T-helper 1 cell treated with Interleukin-12 subunit alpha and Interleukin-12 subunit beta and Interleukin-4 antibody, amounts not matched to agents 30 μg/mL and 1 μg/mL, for 36 hours (primary cell): ENCODE data around the gene GSTK1.

ENCODE experiments used
- H3K27ac Mint-ChIP-seq: one replicate; pipeline ENCODE4 v1.8.0; 2021; ENCODE audit warnings: mild to moderate bottlenecking, mixed read lengths
- H3K27me3 Mint-ChIP-seq: one replicate; pipeline ENCODE4 v1.8.0; 2021; ENCODE audit warnings: low read depth, mixed read lengths
- H3K36me3 Mint-ChIP-seq: one replicate; pipeline ENCODE4 v1.8.0; 2021; ENCODE audit warnings: low read depth, mixed read lengths
- H3K4me1 Mint-ChIP-seq: one replicate; pipeline ENCODE4 v1.8.0; 2021; ENCODE audit warnings: low read depth, mixed read lengths
- H3K4me3 Mint-ChIP-seq: one replicate; pipeline ENCODE4 v1.8.0; 2021; ENCODE audit warnings: mild to moderate bottlenecking, moderate library complexity, mixed read lengths
- H3K9me3 Mint-ChIP-seq: one replicate; pipeline ENCODE4 v1.8.0; 2021; ENCODE audit warnings: mixed read lengths

The GSTK1 gene

DNA sequence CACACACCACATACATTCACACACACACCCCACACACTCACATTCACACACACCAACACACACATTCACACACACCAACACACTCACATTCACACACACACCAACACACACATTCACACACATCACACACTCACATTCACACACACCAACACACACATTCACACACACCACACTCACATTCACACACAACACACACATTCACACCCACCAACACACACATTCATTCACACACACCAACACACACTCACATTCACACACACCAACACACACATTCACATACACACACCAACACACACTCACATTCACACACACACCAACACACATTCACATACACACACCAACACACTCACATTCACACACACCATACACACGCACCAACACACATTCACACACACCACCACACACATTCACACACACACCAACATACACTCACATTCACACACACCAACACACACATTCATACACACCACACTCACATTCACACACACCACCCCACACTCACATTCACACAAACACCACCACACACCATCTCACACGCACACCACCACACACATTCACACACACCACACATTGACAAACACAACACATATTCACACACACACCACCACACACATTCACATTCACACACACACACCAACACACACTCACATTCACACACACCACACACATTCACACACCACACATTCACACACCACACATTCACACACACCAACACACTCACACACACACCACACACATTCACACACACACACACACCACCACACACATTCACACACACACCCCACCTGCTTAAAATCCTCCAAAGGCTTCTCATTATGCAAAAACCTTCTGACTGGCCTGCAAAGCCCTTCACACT is 32.4 kb upstream of the GSTK1 start:
- Mint-ChIP-seq H3K36me3 (peaks cover 4% of the 10 kb centered on the region), H3K27me3 (peaks cover 38% of the 10 kb centered on the region), H3K27ac (no peak overlapping the region), H3K9me3 (peaks cover 7% of the 10 kb centered on the region), H3K4me3 (no peak overlapping the region), H3K4me1 (no peaks in the 10 kb centered on the region)

DNA sequence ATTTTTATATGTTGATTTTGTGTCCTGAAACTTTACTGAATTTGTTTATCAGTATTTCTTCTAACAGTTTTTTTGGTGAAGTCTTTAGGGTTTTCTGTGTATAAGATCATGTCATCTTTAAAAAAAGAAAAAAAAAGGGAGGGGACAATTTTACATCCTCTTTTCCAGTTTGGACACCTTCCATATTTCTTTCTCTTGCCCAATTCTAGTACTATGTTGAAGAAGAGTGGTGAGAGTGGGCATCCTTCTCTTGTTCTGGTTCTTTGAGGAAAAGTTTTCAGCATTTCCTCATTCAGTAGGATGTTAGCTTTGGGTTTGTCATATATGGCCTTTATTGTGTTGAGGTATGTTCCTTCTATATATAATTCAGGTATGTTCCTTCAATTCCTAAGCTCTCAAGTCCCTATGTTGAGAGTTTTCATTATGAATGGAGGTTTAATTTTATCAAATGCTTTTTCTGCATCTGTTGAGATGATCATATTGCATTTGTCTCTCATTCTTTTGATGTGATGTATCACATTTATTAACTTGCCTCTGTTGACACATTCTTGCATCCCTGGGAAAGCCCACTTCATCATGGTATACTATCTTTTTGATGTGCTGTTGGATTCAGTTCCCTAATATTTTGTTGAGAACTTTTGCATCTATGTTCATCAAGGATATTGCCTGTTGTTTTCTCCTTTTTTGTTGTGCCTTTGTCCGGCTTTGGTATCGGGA is 29.3 kb upstream of the GSTK1 start:
- H3K4me1 Mint-ChIP-seq = peaks cover 1% of the 10 kb centered on the region
- no peak overlapping the region for H3K4me3 Mint-ChIP-seq
- H3K36me3 Mint-ChIP-seq = peaks cover 13% of the 10 kb centered on the region
- peaks cover 27% of the 10 kb centered on the region for H3K9me3 Mint-ChIP-seq
- H3K27me3 Mint-ChIP-seq = peaks cover 46% of the 10 kb centered on the region
- no peak overlapping the region for H3K27ac Mint-ChIP-seq

DNA sequence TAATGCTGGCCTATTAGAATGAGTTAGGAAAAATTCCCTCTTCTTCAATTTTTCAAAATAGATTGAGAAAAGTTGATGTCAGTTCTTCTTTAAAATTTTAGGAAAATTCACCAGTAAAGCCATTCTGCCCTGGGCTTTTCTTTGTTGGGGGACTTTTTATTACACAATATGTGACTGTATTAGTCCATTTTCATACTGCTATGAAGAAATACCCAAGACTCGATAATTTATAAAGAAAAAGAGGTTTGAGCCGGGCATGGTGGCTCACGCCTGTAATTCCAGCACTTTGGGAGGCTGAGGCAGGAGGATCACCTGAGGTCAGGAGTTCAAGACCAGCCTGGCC is 28.7 kb upstream of the GSTK1 start:
- peaks cover 2% of the 10 kb centered on the region for H3K4me1 Mint-ChIP-seq
- H3K27ac Mint-ChIP-seq = no peak overlapping the region
- H3K36me3 Mint-ChIP-seq = peaks cover 13% of the 10 kb centered on the region
- peaks cover 46% of the 10 kb centered on the region for H3K27me3 Mint-ChIP-seq
- peaks cover 28% of the 10 kb centered on the region for H3K9me3 Mint-ChIP-seq
- H3K4me3 Mint-ChIP-seq = no peak overlapping the region

DNA sequence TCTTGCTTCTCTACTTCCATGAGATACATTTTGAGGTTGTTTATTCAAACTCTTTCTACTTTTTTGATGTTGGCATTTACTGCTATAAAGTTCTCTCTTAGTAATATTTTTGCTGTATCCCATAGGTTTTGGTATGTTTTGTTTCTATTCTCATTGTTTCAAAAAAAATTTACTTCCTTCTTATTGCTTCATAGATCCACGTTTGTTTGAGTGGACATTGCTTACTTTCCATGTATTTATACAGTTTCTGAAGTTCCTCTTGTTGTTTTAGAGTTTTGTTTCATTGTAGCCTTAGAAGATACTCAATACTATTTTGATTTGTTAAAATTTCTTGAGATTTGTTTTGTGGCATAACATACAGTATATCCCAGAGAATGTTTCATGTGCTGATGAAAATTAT is 27.7 kb upstream of the GSTK1 start:
- H3K27me3 Mint-ChIP-seq = peaks cover 46% of the 10 kb centered on the region
- peaks cover 28% of the 10 kb centered on the region for H3K9me3 Mint-ChIP-seq
- peaks cover 13% of the 10 kb centered on the region for H3K36me3 Mint-ChIP-seq
- no peak overlapping the region for H3K4me3 Mint-ChIP-seq
- no peak overlapping the region for H3K27ac Mint-ChIP-seq
- peaks cover 7% of the 10 kb centered on the region for H3K4me1 Mint-ChIP-seq

DNA sequence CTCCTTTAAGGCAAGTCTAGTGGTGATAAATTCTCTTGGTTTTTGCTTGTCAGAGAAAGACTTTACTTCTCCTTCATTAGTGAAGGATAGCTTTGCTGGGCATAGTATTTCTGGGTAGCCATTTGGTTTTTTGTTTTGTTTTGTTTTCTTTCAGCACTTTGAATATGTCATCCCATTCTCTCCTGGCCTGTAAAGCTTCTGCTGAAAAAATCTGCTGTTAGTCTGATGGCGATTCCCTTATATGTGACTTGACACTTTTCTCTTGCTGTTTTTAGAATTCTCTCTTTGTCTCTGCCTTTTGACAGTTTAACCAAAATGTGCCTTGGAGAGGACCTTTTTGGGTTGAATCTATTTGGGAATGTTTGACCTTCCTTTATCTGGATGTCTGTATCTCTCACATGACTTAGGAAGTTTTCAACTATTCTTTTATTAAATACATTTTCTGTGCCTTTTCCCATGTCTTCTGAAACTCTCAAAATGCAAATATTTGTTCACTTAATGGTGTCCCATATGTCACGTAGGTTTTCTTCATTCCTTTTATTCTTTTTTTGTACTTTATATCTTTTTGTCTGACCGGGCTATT is 26.7 kb upstream of the GSTK1 start:
- Mint-ChIP-seq H3K4me3 (no peak overlapping the region), H3K36me3 (peaks cover 13% of the 10 kb centered on the region), H3K9me3 (peaks cover 28% of the 10 kb centered on the region), H3K4me1 (peaks cover 14% of the 10 kb centered on the region), H3K27me3 (peaks cover 46% of the 10 kb centered on the region), H3K27ac (no peak overlapping the region)

DNA sequence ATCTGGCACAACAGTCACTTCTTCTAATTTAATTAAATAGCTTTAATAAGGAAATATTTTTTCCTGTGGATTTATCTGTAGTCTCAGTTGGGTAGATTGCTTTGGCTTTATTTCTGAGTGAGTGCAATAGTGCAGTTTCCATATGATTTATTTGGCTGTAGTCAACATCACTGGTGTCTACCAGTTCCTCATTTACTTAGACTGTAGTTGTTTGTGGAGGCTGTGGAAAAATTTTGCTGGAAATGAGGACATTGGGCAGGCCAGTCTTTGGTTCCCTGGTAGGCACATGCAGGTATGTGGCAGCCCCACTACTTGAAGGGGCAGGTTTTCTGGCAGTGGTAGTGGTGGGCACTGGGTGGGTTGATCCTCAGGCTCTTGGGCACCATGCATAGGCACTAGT is 25.9 kb upstream of the GSTK1 start:
- Mint-ChIP-seq H3K9me3 (peaks cover 28% of the 10 kb centered on the region), H3K4me1 (peaks cover 20% of the 10 kb centered on the region), H3K27ac (no peak overlapping the region), H3K4me3 (no peak overlapping the region), H3K27me3 (peaks cover 41% of the 10 kb centered on the region), H3K36me3 (peaks cover 13% of the 10 kb centered on the region)

DNA sequence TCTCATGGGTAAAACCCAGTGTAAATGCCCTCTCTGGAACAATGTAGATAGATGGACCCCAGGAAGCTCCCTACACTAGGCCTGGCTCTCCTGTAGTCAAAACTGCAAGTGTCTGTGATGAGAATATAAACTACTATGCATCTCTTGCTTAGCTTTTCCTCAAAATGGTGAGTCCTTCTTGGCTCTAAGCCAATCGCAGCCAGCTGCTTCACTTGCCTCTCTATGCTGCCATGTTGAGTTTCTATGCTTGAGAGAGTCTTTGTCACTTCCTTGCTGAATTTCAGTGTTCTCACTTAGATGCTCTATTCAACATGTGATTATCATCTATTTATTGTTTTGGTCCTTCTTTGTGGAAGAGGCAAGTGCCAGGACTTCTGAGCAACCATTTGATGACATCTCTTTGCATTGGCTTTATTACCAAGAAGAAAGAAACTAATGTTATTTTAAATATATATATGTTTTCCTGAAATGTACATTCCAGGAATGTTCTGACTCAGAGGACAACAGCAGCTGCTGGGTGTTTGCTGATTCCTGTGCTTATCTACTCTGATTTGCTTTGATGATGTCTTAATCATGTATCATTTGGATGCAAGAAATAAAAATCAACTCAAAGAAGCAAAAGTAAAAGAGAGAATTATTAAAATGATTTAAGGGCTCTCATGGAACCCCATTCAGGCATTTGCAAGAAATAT is 24.8 kb upstream of the GSTK1 start:
- peaks cover 21% of the 10 kb centered on the region for H3K4me1 Mint-ChIP-seq
- no peak overlapping the region for H3K4me3 Mint-ChIP-seq
- peaks cover 31% of the 10 kb centered on the region for H3K27me3 Mint-ChIP-seq
- peaks cover 13% of the 10 kb centered on the region for H3K36me3 Mint-ChIP-seq
- H3K27ac Mint-ChIP-seq = no peak overlapping the region
- H3K9me3 Mint-ChIP-seq = peaks cover 28% of the 10 kb centered on the region

DNA sequence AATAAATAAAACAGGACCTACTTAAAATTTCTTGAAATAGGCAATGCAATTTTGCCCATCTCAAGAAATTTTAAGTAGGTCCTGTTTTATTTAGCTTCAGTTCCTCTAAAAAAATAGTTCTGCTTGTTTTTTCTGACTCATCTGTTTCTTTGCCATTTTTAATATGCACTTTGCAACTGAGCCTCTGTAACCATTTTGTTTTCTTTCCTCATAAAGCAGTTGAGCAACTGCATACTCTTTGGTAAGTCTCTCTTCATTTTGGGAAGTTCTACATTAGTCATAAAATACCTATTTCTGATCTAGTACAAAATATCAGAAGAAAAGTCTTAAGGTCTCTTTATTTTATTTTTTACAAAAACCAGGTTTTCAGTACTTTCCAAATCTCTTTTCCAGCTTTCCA is 23.4 kb upstream of the GSTK1 start:
- Mint-ChIP-seq H3K4me1 (peaks cover 35% of the 10 kb centered on the region), H3K4me3 (no peak overlapping the region)

DNA sequence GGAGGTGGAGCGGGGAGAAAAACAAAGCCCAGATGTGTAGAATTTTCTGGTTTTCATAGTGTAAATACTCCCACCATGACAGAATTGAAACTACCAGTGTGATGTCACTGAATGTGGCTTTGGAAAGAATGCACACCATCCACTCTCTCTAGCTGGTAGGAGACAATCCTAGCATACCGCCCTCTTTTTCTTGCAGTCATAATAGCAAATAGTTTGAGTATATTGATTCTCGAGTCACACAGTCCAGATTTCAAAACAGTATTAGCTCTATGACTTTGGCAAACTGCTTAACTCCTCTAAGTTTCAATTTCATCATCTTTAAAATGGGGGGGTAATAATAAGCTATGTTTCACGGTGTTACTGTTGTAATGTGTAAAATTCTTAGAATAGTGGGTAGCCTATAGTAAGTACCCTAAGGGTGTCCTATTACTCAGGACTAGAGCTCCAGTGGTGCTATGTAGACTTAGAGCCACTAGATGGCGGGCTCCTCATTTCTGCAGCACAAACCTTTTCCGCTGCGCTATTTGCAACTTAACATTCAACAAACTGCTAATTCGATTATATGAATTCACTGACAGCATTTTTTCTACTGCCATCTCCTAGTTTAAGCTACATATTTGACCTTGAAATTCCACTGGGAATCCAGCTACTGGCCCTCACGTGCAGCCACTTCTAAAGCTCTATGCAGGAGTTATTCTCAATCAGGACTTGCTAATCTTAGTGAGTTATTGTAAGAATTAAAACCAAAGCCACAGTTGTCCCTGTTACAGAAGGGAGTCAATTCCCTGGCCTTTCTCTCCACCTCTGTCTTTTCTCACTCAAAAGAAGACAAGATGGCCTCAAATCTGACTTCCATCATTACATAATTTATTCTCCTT is 22.7 kb upstream of the GSTK1 start:
- peaks cover 28% of the 10 kb centered on the region for H3K9me3 Mint-ChIP-seq

More for the DNA sequence above, 23.4 kb upstream of the GSTK1 start:
- H3K27ac Mint-ChIP-seq = no peak overlapping the region
- peaks cover 31% of the 10 kb centered on the region for H3K9me3 Mint-ChIP-seq
- peaks cover 16% of the 10 kb centered on the region for H3K36me3 Mint-ChIP-seq
- H3K27me3 Mint-ChIP-seq = peaks cover 24% of the 10 kb centered on the region

DNA sequence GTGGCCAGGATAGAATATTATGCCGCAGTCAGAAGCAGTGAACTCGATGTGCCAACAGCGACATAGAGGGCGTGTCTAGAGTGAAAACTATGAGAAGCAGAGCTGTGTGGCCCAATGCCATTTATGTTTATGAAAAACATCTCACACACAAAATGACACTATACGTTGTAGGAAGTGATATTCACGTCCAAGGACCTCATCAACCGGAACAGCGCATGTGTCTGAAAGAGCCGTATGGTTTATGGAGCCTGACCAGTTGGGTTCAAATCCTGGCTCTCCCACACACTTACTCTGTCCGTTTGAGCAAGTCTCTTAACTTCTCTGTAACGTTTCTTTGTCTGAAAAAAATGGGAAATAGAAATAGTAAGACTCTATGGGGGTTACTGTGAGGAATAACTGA is 20.9 kb upstream of the GSTK1 start:
- peaks cover 2% of the 10 kb centered on the region for H3K27me3 Mint-ChIP-seq
- peaks cover 21% of the 10 kb centered on the region for H3K9me3 Mint-ChIP-seq
- peaks cover 14% of the 10 kb centered on the region for H3K36me3 Mint-ChIP-seq
- H3K27ac Mint-ChIP-seq = no peak overlapping the region
- peaks cover 57% of the 10 kb centered on the region for H3K4me1 Mint-ChIP-seq
- H3K4me3 Mint-ChIP-seq = no peak overlapping the region

More for the DNA sequence above, 22.7 kb upstream of the GSTK1 start:
- no peak overlapping the region for H3K4me3 Mint-ChIP-seq
- no peak overlapping the region for H3K27ac Mint-ChIP-seq
- peaks cover 19% of the 10 kb centered on the region for H3K27me3 Mint-ChIP-seq
- peaks cover 40% of the 10 kb centered on the region for H3K4me1 Mint-ChIP-seq
- H3K36me3 Mint-ChIP-seq = peaks cover 18% of the 10 kb centered on the region

DNA sequence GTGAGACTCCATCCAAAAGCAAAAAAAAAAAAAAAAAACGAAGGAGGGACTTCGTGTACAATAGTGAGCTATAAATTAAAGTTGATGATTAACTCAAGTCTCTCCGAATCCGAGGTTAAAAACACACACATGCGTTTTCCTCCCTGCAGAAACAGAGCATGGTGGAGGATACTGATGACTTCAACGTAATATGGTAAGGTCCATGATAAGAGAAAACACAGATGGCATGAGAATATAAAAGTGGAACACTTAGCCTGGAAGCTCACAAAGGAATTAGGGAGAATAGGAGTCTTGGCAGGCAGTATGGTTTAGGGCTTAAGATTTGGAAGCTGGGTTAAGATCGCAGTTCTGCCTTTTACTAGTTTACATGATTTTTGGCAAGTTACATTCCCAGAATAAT is 20.1 kb upstream of the GSTK1 start:
- no peaks in the 10 kb centered on the region for H3K27me3 Mint-ChIP-seq
- no peak overlapping the region for H3K4me3 Mint-ChIP-seq
- H3K9me3 Mint-ChIP-seq = peaks cover 21% of the 10 kb centered on the region
- no peak overlapping the region for H3K27ac Mint-ChIP-seq
- peaks cover 60% of the 10 kb centered on the region for H3K4me1 Mint-ChIP-seq
- peaks cover 15% of the 10 kb centered on the region for H3K36me3 Mint-ChIP-seq

DNA sequence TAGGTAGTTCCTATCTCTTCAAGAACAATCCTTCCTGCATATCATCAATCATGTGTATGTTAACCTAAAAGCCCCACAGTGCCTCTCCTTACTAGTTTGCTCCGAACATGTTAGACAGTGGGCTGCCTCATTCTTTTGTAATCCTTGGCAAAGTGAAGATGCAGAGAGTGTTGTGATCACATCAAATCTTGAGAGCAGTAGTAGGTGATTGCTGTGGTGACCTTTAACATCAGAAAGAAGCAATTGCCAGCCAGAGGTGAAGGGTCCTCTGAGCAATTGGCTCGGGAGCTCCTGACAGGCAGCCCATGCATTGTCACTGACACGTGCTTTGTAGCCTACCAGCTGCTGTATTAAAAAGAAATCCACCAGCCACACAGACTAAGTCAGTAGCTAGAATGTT is 19.6 kb upstream of the GSTK1 start:
- peaks cover 17% of the 10 kb centered on the region for H3K36me3 Mint-ChIP-seq
- peak overlapping the region; percentile 81 for H3K27ac Mint-ChIP-seq
- no peaks in the 10 kb centered on the region for H3K27me3 Mint-ChIP-seq
- H3K9me3 Mint-ChIP-seq = peaks cover 25% of the 10 kb centered on the region
- H3K4me1 Mint-ChIP-seq = peaks cover 63% of the 10 kb centered on the region
- no peak overlapping the region for H3K4me3 Mint-ChIP-seq

DNA sequence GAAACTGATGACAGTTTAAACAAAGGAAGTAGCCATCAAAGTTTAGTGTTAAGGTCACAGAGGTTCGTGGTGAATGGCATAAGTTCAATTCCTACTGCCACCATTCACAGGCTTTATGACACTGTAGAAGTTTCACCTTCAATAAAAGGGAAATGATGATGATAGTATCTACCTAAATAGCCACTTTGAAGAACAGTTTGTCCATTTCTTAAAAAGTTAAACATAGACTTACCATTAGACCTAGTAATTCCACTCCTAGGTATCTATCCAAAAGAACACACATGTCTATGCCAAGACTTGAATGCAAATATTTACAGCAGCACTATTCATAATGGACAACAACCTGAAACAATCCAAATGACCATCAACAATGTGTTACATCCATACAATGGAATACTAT is 18.9 kb upstream of the GSTK1 start:
- Mint-ChIP-seq H3K4me1 (peaks cover 68% of the 10 kb centered on the region), H3K36me3 (peaks cover 23% of the 10 kb centered on the region), H3K27ac (peak overlapping the region; percentile 81), H3K27me3 (no peaks in the 10 kb centered on the region), H3K9me3 (peaks cover 29% of the 10 kb centered on the region), H3K4me3 (no peak overlapping the region)

DNA sequence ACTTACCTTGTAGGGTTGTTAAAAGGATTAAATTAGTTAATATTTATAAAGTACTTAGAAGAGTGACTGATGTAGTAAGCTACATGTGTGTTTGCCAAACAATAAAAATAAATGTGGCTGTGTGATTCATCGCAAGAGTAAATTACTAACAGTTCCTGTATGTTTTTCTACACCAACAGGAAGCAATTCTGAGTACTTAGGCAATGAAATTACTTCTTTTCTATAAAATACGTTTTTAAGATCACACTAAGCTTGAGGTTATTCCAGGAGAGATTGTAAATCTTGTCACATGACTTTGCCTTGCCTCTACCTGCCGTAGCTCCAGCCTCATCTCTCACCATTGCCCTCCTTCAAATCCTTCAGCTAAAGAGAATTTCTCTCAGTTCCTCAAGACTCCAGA is 18.1 kb upstream of the GSTK1 start:
- Mint-ChIP-seq H3K4me1 (peaks cover 73% of the 10 kb centered on the region), H3K36me3 (peaks cover 29% of the 10 kb centered on the region), H3K9me3 (peaks cover 37% of the 10 kb centered on the region), H3K4me3 (peak overlapping the region; percentile 70), H3K27ac (peak overlapping the region; percentile 90), H3K27me3 (no peaks in the 10 kb centered on the region)
